Ovary (tissue), 9 donors: ENCODE data around the gene CSGALNACT2. TPM values are rescaled to one million over a fixed set of nuclear protein-coding genes. Genes with fewer than 3 reads are reported as not detected.
A peak's percentile ranks its signal among the peaks of the same experiment; 100 is the strongest.

Experiments used
- DNase-seq, 5 donors: peaks; one replicate each; pipeline ENCODE4 v3.0.0-alpha.2; 2019 to 2020
- H3K27ac ChIP-seq, 2 donors: fragments of 200-600 bp; one replicate each; pipeline versions ENCODE4 v1.5.1 to v1.8.0; 2019 to 2022
- H3K27me3 ChIP-seq: fragments of 200-600 bp; one replicate; pipeline ENCODE4 v1.8.0; 2022
- H3K36me3 ChIP-seq: fragments of 200-600 bp; sonication (generic); one replicate; pipeline ENCODE4 v1.5.1; 2019
- H3K4me1 ChIP-seq: one replicate; pipeline ENCODE4 v1.8.1; 2013; ENCODE audit warnings: mild to moderate bottlenecking, moderate library complexity; ENCODE audit not compliant: insufficient read depth
- H3K4me3 ChIP-seq: fragments of 200-600 bp; sonication (generic); one replicate; pipeline ENCODE4 v1.5.1; 2017
- H3K9me3 ChIP-seq, 2 donors: fragments of 200-600 bp in 1 of 2; sonication (generic) in 1 of 2; one replicate each; pipeline versions ENCODE4 v1.5.1 to v1.8.1; 2013 to 2019; ENCODE audit warnings: mild to moderate bottlenecking in 1 of 2, moderate library complexity in 1 of 2
- CTCF ChIP-seq, 3 donors: fragments of 450-650 bp in 2 of 3; fragments of 200-600 bp in 1 of 3; IDR thresholded peaks; one replicate each; pipeline versions ENCODE4 v1.5.1 to v1.8.0; 2016 to 2022; ENCODE audit warnings: antibody characterized with exemption in 3 of 3, mild to moderate bottlenecking in 1 of 3
- EP300 ChIP-seq: sonication (generic); formaldehyde crosslinking; IDR thresholded peaks from one replicate; pipeline ENCODE4 v1.6.1; 2017; ENCODE audit warnings: antibody characterized with exemption
- POLR2A ChIP-seq: fragments of 450-650 bp; IDR thresholded peaks from one replicate; pipeline ENCODE4 v1.6.1; 2017; ENCODE audit warnings: antibody characterized with exemption, mild to moderate bottlenecking, moderate library complexity
- WGBS, 3 donors: extraction: QIAGEN DNeasy Blood & Tissue Kit in 1 of 3; methylation state at CpG; one replicate each; pipeline versions ENCODE4 v1.1.5 to v1.1.7; 2013 to 2017; 5-methylcytosine and 5-hydroxymethylcytosine counted together
- intact Hi-C, 4 donors: fragments of 100-400 bp; cut with DNase I; formaldehyde crosslinking; loops; one replicate each; pipeline versions ENCODE4 v1.11.0 to v1.15.1; 2022 to 2023
- polyA plus RNA-seq, 2 donors: library from polyadenylated mRNA; stranded (reverse); fragments of 200-250 nt in 1 of 2; fragments of 350-450 nt in 1 of 2; fragmentation: Illumina TruSeq in 1 of 2; extraction: RNeasy Lipid Tissue Mini Kit (QIAGEN cat#74804) in 1 of 2; gene quantifications; one replicate each; pipeline ENCODE4 v1.2.3, GENCODE V29; 2013 to 2014
- total RNA-seq, 7 donors: library from RNA; depleted of rRNA in 2 of 7; stranded (reverse); fragments of >200 nt in 2 of 7; fragmentation: NEBNext Ultra II Directional in 3 of 7; extraction: Animal tissue kit (Norgen Biotek cat#: 25700) in 3 of 7; gene quantifications; one replicate each; pipeline versions ENCODE4 v1.1.0 to v1.2.4, GENCODE V29; 2016 to 2023
- donor health status: DM: no; HTN: no; CAD: no; lungs with moderate emphysema.
- donor health status: DM: no; HTN: no; CAD: no.
- donor health status: Bipolar disorder and iron deficiency.
- donor health status: DM: yes; HTN: yes; CAD: no.
- donor health status: DM: no; HTN: no; CAD: no.
- donor health status: DM: yes; HTN: yes; CAD: no.

The CSGALNACT2 gene
- total and polyA plus RNA-seq, 9 donors = 14.8 to 27.2 (median 21.8) TPM

- H3K27me3 ChIP-seq = no peaks in the 10 kb centered on the region
- no peak for DNase-seq
- TF ChIP-seq CTCF (IDR thresholded peaks at IDR 0.05) = no peak
- TF ChIP-seq EP300 = no peak
- TF ChIP-seq POLR2A = no peak
- no peaks in the 10 kb centered on the region for H3K4me1 ChIP-seq
- H3K27ac ChIP-seq = no peak overlapping the region
- H3K4me3 ChIP-seq = no peak overlapping the region
- intact Hi-C loops = no loop called here
- H3K36me3 ChIP-seq = no peaks in the 10 kb centered on the region
- WGBS, 3 donors = 70 to 74% (median 73%) methylated on average over 14 of the region's 14 CpGs
- no peaks in the 10 kb centered on the region for H3K9me3 ChIP-seq
These were observed 82.6 kb downstream of the CSGALNACT2 start for GRCh38 chr10:43220657-43221418.

GRCh38 chr10:43221419-43222209 is 83.4 kb downstream of the CSGALNACT2 start:
- no peak for TF ChIP-seq CTCF (IDR thresholded peaks at IDR 0.05)
- TF ChIP-seq POLR2A = no peak
- no peak for TF ChIP-seq EP300
- peak in 3 of 5 donors; percentile 5 to 20 (median 8) for DNase-seq
- intact Hi-C loops = no loop called here
- Histone ChIP-seq H3K27me3 (no peaks in the 10 kb centered on the region), H3K4me3 (no peak overlapping the region), H3K4me1 (no peaks in the 10 kb centered on the region), H3K27ac (no peak overlapping the region), H3K9me3 (no peaks in the 10 kb centered on the region), H3K36me3 (no peaks in the 10 kb centered on the region)
- 64 to 79% (median 74%) methylated on average over 18 to 19 of the region's 19 CpGs for WGBS, 3 donors

- H3K36me3 ChIP-seq = no peaks in the 10 kb centered on the region
- WGBS, 3 donors = 82 to 85% (median 85%) methylated on average over 4 of the region's 4 CpGs
- DNase-seq = peak in 3 of 5 donors; percentile 1 to 4 (median 1)
- no peaks in the 10 kb centered on the region for H3K9me3 ChIP-seq
- no peaks in the 10 kb centered on the region for H3K4me1 ChIP-seq
- H3K27ac ChIP-seq = no peak overlapping the region
- H3K27me3 ChIP-seq = no peaks in the 10 kb centered on the region
- intact Hi-C loops = no loop called here
- no peak for TF ChIP-seq CTCF (IDR thresholded peaks at IDR 0.05)
- no peak for TF ChIP-seq EP300
- no peak for TF ChIP-seq POLR2A
- H3K4me3 ChIP-seq = no peak overlapping the region
These were observed 84.0 kb downstream of the CSGALNACT2 start for GRCh38 chr10:43222210-43222720.

GRCh38 chr10:43223056-43223455 is 84.8 kb downstream of the CSGALNACT2 start:
- no peak overlapping the region for H3K27ac ChIP-seq
- H3K27me3 ChIP-seq = no peaks in the 10 kb centered on the region
- no peaks in the 10 kb centered on the region for H3K9me3 ChIP-seq
- H3K4me1 ChIP-seq = no peaks in the 10 kb centered on the region
- H3K36me3 ChIP-seq = no peaks in the 10 kb centered on the region
- no peak for TF ChIP-seq POLR2A
- TF ChIP-seq EP300 = no peak
- no peak for TF ChIP-seq CTCF (IDR thresholded peaks at IDR 0.05)
- intact Hi-C loops = no loop called here
- WGBS, 3 donors = 63 to 71% (median 65%) methylated on average over 1 of the region's 1 CpG
- no peak overlapping the region for H3K4me3 ChIP-seq
- no peak for DNase-seq
